HG02840 (cell line): ENCODE measurements around the gene FAM118B.

Experiments used
- ATAC-seq: cut with Tn5 transposase; IDR thresholded peaks from one replicate; pipeline ENCODE4 v1.9.1; 2021; ENCODE audit warnings: mild to moderate bottlenecking, moderate library complexity, moderate number of reproducible peaks; ENCODE audit not compliant: unreplicated experiment, low FRiP score

FAM118B gene

GRCh38 chr11:126186025-126186698 lies 25.4 kb upstream of the FAM118B start:
- ATAC-seq: no peak

DNA sequence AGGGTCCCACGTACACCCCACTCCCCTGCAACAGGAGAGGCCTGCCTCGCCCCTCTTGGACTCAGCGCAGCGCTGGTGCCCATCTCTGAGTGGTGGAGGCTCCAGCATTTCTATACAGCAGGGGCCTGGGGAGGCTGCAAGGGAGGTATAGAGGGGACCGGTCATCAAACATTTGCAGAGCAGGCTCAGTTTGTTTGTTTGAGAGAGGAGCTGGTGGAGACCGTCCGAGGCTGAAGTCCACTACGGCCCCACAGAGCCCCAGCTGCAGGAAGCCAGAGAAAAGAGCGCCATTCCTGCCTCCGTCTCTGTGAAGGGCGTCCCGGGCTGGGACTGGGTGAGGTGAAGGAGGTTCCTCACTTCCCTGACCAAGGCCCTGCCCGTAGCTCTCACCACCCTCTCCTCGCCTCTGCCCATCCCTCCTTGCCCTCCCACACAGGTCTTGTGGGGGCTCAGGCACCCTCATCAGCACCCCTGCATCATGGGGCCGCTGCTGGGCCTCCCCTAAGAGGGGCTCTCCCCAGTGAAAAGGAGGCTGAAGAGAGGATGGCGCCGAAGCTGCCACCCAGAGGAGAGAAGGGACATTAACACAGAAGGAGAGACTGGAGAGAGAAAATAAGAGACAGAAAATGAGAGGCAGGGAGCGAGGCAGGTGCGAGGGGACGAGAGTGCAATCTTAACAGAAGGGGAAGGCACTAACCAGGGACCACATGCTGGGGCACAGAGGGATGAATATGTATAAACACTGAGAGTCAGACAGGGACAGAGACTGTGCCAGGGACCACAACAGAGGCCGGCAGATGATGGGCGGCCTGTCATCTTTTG lies 24.7 kb upstream of the FAM118B start:
- no peak for ATAC-seq

DNA sequence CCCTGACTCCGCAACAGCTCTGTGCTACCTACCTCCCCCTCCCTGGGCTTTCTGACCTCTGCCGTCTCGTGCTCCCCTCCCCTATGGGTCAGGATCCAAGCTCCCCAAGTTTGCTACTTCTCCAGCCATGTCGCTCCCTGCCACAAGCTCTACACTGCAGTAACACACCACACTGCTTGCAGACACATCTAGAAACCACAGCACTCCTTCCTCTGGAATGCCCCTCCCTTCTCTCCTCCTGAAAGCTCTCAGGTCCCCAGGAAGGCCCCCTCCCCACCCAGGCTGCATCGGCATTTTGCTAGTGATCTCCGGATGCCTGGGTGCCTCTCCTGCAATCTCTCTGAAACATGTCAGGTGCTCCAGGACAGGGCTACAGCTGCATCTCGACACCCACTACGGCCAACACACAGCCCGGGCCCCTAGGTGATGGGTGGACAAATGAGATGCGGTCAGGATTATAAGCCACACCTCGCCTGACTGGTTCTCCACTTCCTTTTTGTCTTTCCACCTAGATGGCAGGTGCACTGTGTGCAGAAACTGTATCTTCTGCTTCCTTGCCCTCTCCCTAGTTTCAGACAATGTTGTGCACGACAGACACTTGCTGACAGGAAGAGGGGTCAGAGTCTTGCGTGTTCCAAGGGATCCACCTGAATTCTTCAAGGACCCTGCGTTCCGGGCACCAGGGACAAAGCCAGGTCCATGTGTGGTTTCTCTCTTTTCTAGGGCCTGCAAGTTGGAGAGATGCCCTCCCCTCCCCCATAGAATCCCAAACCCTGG lies 23.1 kb upstream of the FAM118B start:
- peak; percentile 66 for ATAC-seq

DNA sequence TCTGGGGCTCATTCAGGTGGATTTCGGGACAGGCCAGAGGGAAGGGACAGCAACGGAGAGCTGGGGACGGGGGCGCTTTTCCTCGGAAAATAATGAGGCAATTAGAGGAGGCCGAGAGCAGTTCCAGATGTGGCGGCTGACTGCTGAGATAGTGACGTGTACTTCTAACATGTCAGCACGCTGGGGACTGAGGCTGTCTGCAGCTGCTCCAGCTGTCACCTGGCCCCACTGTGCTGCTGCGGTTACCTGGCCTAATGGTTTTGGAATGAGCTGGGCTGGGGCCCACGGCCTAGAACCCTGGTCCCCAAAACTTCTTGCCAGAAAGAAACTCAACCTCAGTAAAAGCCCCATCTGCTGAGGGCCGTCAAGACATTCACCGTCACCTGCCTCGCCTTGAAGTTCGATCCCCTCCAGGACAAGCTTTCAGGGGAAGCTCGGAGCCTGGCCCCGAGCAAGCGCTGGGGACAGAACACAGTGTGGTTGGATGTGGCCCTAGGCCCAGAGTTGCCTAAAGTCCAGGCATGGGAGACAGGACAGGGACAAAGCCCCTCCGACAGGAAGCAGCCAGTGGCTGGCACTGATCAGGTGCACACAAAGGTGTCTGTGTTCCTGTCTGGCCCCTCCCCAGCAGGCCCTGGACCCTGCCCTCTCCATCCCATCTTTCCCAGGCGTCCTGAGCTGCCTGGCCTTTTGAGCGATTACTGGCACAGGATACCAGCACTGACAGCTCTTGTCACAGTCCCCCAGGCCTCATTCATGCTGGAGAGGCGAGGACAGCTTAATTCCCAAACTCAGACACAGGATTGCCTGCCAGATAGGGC lies 22.3 kb upstream of the FAM118B start:
- peak; percentile 48 for ATAC-seq

- ATAC-seq: no peak
Measured at GRCh38 chr11:126190792-126191191, 20.8 kb upstream of the FAM118B start.

DNA sequence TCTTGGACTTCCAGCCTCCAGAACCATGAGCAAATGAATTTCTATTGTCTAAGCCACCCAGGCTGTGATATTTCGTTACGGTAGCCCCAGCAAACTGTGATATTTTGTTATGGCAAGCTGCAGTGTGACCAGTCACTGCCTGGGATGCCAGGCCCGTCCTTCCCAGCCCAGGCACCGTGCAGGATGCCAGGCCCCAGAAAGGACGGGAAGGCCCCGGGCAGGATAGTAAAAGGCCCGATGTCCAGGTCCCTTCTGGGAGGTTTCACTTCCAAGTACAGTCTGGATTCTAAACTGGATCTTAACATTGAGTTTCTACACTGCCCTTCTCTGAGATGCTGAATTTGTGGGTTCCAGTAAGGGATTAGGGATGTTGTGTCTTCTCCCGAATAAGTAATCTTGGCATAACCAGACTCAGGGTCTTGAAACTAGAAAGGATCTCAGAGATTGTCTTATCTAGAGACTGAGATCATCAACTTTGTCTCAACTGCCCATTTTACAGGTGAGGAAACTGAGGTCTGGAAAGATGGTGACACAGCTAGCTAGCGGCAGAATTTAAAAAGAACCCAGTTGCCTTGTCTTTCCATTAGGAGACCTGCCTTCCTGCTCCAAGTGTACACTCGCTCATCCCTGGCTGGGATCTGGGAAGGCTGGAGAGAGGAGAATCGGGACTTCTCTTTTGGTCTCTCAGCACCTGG lies 20.1 kb upstream of the FAM118B start:
- no peak for ATAC-seq

- no peak for ATAC-seq
Measured at GRCh38 chr11:126192361-126192760, 19.2 kb upstream of the FAM118B start.

DNA sequence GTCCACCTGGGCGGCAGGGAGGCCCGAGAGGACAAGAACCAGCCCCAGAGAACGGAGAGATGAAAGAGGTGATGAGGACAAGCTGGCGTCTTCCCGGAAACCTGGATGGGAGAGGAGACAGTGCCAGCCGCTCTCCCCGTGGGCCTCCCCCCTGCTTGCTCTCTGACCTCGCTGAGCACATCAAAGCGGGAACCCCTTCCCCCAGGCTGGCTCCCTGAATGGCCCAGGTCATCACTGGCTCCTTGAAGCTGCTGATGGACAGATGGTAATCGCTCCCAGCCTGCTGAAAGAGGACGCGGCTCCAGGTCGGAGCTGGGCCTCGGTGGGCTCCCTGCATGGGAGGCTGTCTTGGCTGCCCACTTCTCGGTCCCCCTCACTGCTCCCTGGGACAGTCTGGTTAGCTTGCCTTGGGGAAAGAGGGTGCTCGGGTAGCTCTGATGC lies 18.5 kb upstream of the FAM118B start:
- no peak for ATAC-seq

- no peak for ATAC-seq
Measured at GRCh38 chr11:126194121-126194543, 17.4 kb upstream of the FAM118B start.

GRCh38 chr11:126195119-126195518 lies 16.5 kb upstream of the FAM118B start:
- ATAC-seq: no peak

DNA sequence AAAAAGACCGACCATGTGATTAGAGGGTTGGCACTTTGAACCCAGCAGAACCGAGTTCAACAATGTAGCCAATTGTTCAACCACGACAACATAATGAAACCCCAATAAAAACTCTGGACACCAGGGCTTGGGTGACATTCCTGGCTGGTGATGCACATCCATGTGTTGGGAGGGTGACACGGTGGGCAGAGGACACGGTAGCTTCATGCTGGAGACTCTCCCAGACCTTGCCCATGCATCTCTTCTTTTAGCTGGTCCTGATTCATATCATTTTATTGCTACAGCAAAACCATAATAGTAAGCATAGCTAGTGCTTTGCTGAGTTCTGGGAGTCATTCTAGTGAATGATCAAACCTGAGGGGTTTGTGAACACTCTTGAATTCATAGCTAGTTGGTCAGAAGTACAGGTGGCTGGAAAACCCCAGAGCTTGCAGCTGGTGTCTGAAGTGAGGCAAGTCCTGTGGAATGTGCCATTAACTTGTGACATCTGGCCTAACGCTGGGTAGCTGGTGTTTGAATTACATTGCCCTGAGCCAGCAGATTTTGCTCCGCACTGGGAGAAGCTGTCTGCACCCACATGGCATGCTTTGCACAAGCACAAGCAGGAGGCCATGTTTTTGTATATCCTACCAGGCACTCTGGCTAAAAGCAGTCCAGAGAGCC lies 14.2 kb upstream of the FAM118B start:
- no peak for ATAC-seq

GRCh38 chr11:126198648-126199047 lies 12.9 kb upstream of the FAM118B start:
- ATAC-seq: no peak

GRCh38 chr11:126202646-126203359 lies 8.8 kb upstream of the FAM118B start:
- no peak for ATAC-seq

DNA sequence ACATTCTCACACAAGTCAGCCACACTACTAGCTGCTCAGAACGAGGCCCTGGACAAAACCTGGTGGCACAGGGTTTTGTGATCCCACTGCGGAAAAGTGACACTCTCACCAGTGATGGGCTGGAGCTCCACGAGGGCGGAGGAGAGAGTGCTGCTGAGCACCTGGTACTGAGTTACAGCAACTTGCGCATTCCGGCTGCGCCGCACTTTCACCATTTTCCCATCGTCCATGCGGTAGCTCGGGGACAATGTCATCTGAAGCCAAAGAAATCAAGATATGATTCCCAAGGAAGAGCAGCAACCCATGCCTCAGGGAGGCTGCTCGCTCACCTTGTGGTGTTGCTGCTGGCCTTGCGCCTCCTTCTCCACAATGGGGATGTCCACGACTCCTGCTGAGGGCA lies 6.2 kb upstream of the FAM118B start:
- ATAC-seq: no peak

- no peak for ATAC-seq
Measured at GRCh38 chr11:126207896-126208295, 3.7 kb upstream of the FAM118B start.

DNA sequence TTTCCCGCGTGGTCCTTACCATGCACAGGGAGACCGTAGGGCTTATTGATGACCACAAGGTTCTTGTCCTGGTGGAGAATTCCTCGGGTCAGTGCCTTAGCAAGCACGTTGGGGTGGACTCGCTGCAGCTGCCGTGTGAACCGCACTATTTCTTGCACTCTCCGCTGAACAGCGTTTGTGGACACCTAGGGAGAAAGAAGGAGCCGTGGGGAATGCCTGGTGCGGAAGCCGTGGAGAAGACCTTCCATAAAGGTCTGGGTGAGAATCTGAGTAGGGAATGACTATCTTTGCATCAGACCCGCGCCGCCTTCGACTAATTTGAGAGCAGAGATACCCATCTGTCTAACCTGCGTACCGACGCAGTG lies 729 bp upstream of the FAM118B start:
- ATAC-seq: peak; percentile 3

DNA sequence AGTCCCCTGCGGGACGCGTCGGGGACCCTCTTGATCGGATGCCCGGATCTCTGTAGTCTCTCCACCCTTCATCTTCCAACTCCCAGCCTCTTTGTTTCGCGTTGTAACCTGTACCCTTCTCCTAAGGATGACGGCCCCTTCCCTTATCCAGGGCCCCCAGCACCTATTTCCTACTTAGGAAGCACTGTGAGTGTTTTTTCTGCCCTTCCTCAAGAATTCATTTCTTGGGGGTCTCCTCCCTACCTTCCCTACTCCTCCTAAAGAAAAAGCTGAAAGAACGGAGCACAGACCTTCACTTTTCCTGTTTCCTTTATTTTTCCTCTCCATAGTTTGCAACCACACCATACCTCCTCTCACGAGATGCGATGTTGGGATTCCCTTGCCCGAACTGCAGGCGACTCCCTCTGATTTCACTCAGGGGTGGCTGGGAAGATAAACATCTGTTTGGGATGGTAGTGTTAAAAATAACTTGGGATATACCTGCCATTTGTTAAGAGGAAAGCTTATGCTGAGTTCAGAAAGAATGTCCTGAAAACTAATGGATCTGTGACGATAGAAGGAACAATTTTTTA lies 593 bp downstream of the FAM118B start:
- ATAC-seq: no peak

- ATAC-seq: no peak
Measured at GRCh38 chr11:126214441-126214840, 2.9 kb downstream of the FAM118B start.
